ENCODE data around the gene RBM22. TPM values are rescaled to one million over a fixed set of nuclear protein-coding genes. Genes with fewer than 3 reads are reported as not detected.

The RBM22 gene
- total and polyA plus RNA-seq, 4 donors: 27.2 to 49.9 (median 38.6) TPM

DNA sequence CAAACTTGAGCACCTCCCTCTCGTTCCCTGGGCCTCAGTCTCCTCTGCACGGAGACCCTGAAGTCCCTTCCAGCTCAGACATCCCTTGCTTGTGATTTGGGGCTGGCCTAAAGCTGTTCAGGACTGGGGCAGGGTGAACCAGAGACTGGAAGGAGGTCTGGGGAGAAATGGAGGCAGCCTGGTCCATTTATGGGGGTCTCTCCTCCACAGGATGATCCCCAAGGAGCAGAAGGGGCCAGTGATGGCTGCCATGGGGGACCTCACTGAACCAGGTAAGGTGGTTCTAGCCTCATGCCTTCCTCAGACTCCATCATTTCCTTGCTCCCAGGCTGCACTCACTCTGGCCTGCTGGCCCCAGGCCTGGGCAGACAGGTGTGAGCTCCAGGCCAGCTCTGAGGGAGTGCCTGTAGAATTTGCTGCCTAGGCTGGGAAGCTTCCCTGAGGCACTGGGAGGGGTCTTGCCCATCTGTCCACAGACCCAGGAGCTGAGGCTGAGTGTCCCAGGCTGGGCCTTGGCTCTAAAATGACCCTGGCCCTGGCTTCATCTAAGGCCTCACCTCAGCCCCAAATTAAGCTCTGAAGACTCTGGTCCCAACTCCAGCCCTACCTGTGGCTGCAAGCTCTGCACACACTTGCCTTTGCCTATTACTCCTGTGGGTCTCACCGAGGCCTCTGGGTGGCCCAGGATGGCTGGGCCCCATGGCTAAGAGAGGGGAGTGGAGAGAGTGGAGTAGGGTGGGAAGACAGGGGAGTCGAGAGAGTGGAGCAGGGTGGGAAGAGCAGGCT, 37.9 kb downstream of the RBM22 start:
- DNase-seq (no peak), ATAC-seq (ENCODE audit: insufficient read depth, low FRiP score) (no peak)
- no peak overlapping the region for H3K27ac ChIP-seq (ENCODE audit: low read depth in 1 of 2, low read length in 1 of 2)
- no peaks in the 10 kb centered on the region for H3K36me3 ChIP-seq (ENCODE audit: control insufficient read depth in 4 of 4, insufficient read depth in 4 of 4, low read length in 4 of 4)
- no peaks in the 10 kb centered on the region for H3K27me3 ChIP-seq (ENCODE audit: control insufficient read depth in 3 of 3, insufficient read depth in 3 of 3, low read length in 2 of 3)
- TF ChIP-seq, protein P1, sequence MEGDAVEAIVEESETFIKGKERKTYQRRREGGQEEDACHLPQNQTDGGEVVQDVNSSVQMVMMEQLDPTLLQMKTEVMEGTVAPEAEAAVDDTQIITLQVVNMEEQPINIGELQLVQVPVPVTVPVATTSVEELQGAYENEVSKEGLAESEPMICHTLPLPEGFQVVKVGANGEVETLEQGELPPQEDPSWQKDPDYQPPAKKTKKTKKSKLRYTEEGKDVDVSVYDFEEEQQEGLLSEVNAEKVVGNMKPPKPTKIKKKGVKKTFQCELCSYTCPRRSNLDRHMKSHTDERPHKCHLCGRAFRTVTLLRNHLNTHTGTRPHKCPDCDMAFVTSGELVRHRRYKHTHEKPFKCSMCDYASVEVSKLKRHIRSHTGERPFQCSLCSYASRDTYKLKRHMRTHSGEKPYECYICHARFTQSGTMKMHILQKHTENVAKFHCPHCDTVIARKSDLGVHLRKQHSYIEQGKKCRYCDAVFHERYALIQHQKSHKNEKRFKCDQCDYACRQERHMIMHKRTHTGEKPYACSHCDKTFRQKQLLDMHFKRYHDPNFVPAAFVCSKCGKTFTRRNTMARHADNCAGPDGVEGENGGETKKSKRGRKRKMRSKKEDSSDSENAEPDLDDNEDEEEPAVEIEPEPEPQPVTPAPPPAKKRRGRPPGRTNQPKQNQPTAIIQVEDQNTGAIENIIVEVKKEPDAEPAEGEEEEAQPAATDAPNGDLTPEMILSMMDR (IDR thresholded peaks at IDR 0.05; ENCODE audit: control extremely low read depth, extremely low read depth): no peak
- H3K4me3 ChIP-seq: no peak overlapping the region
- 80 to 83% methylated on average over 4 of the region's 4 CpGs for WGBS, 2 donors
- no peaks in the 10 kb centered on the region for H3K9me3 ChIP-seq (ENCODE audit: control insufficient read depth in 4 of 4, insufficient read depth in 3 of 4, low read length in 3 of 4)
- H3K9ac ChIP-seq (ENCODE audit: insufficient read depth in 1 of 2, low read length in 2 of 2): no peak overlapping the region
- peaks cover 0 to 2% (median 0%) of the 10 kb centered on the region in 5 donors for H3K4me1 ChIP-seq (ENCODE audit: control insufficient read depth in 5 of 5, insufficient read depth in 5 of 5, low read length in 5 of 5)

- ATAC-seq (ENCODE audit: insufficient read depth, low FRiP score): no peak
- Histone ChIP-seq H3K27me3 (ENCODE audit: control insufficient read depth in 3 of 3, insufficient read depth in 3 of 3, low read length in 2 of 3) (no peaks in the 10 kb centered on the region), H3K36me3 (ENCODE audit: control insufficient read depth in 4 of 4, insufficient read depth in 4 of 4, low read length in 4 of 4) (no peaks in the 10 kb centered on the region), H3K9ac (ENCODE audit: insufficient read depth in 1 of 2, low read length in 2 of 2) (no peak overlapping the region), H3K27ac (ENCODE audit: low read depth in 1 of 2, low read length in 1 of 2) (no peak overlapping the region), H3K9me3 (ENCODE audit: control insufficient read depth in 4 of 4, insufficient read depth in 3 of 4, low read length in 3 of 4) (no peaks in the 10 kb centered on the region), H3K4me1 (ENCODE audit: control insufficient read depth in 5 of 5, insufficient read depth in 5 of 5, low read length in 5 of 5) (peaks cover 0 to 11% (median 4%) of the 10 kb centered on the region in 5 donors), H3K4me3 (no peak overlapping the region)
- no peak for DNase-seq
- WGBS, 2 donors: 89 to 90% methylated on average over 10 of the region's 10 CpGs
- TF ChIP-seq, protein P1 (IDR thresholded peaks at IDR 0.05; ENCODE audit: control extremely low read depth, extremely low read depth): no peak
These were observed 38.9 kb downstream of the RBM22 start for GRCh38 chr5:150661821-150662596.

- H3K9ac ChIP-seq (ENCODE audit: insufficient read depth in 1 of 2, low read length in 2 of 2): no peak within 1 kb of the TSS
- H3K9me3 ChIP-seq (ENCODE audit: control insufficient read depth in 4 of 4, insufficient read depth in 3 of 4, low read length in 3 of 4): no peaks in the 10 kb centered on the region
- no peak within 1 kb of the TSS for H3K4me3 ChIP-seq
- 72 to 80% methylated on average over 7 of the region's 7 CpGs for WGBS, 2 donors
- no peaks in the 10 kb centered on the region for H3K36me3 ChIP-seq (ENCODE audit: control insufficient read depth in 4 of 4, insufficient read depth in 4 of 4, low read length in 4 of 4)
- ATAC-seq (ENCODE audit: insufficient read depth, low FRiP score) (no peak), DNase-seq (no peak)
- H3K27ac ChIP-seq (ENCODE audit: low read depth in 1 of 2, low read length in 1 of 2): peak within 1 kb of the TSS in 1 of 2 donors; percentile 28
- TF ChIP-seq, protein P1 (IDR thresholded peaks at IDR 0.05; ENCODE audit: control extremely low read depth, extremely low read depth): no peak
- peaks cover 0 to 16% (median 7%) of the 10 kb centered on the region in 5 donors for H3K4me1 ChIP-seq (ENCODE audit: control insufficient read depth in 5 of 5, insufficient read depth in 5 of 5, low read length in 5 of 5)
- H3K27me3 ChIP-seq (ENCODE audit: control insufficient read depth in 3 of 3, insufficient read depth in 3 of 3, low read length in 2 of 3): no peaks in the 10 kb centered on the region
These were observed 39.8 kb downstream of the RBM22 start, which contains the start of gene MYOZ3 for GRCh38 chr5:150661086-150661485. Gene MYOZ3, plus strand, starts transcription at chr5:150661251. Its CDS starts 1,691 bp downstream, at chr5:150662942.
